ENCODE measurements around the gene TMPRSS13.

Gene TMPRSS13

GRCh38 chr11:117972629-117973502, 43.7 kb upstream of the TMPRSS13 start:
- in situ Hi-C loops (cut with HindIII; ENCODE audit: low sequenced_read_pairs), result loop anchor here (5.0 kb wide), 1 partner anchor 49 kb away; no protein-coding TSS in a partner anchor
- no peak for TF ChIP-seq CTCF (IDR thresholded peaks at IDR 0.05; ENCODE audit: low read depth, low read length, missing control alignments)
- no peak overlapping the region for H3K4me3 ChIP-seq (ENCODE audit: low read depth, low read length)
- DNase-seq (ENCODE audit: low read depth), result no peak

GRCh38 chr11:117972044-117972443, 42.8 kb upstream of the TMPRSS13 start:
- TF ChIP-seq CTCF (IDR thresholded peaks at IDR 0.05; ENCODE audit: low read depth, low read length, missing control alignments), result no peak
- DNase-seq (ENCODE audit: low read depth), result no peak
- in situ Hi-C loops (cut with HindIII; ENCODE audit: low sequenced_read_pairs), result loop anchor here (5.0 kb wide), 1 partner anchor 50 kb away; no protein-coding TSS in a partner anchor
- no peak overlapping the region for H3K4me3 ChIP-seq (ENCODE audit: low read depth, low read length)

GRCh38 chr11:117970400-117971024, 41.3 kb upstream of the TMPRSS13 start:
- H3K4me3 ChIP-seq (ENCODE audit: low read depth, low read length), result no peak overlapping the region
- no peak for TF ChIP-seq CTCF (IDR thresholded peaks at IDR 0.05; ENCODE audit: low read depth, low read length, missing control alignments)
- no peak for DNase-seq (ENCODE audit: low read depth)
- in situ Hi-C loops (cut with HindIII; ENCODE audit: low sequenced_read_pairs), result loop anchor here (5.0 kb wide), 1 partner anchor 52 kb away; no protein-coding TSS in a partner anchor

- no peak for TF ChIP-seq CTCF (IDR thresholded peaks at IDR 0.05; ENCODE audit: low read depth, low read length, missing control alignments)
- in situ Hi-C loops (cut with HindIII; ENCODE audit: low sequenced_read_pairs), result no loop called here
- no peak overlapping the region for H3K4me3 ChIP-seq (ENCODE audit: low read depth, low read length)
- DNase-seq (ENCODE audit: low read depth), result no peak
These were observed 40.2 kb upstream of the TMPRSS13 start for GRCh38 chr11:117969160-117969991.

- no peak for TF ChIP-seq CTCF (IDR thresholded peaks at IDR 0.05; ENCODE audit: low read depth, low read length, missing control alignments)
- no peak overlapping the region for H3K4me3 ChIP-seq (ENCODE audit: low read depth, low read length)
- DNase-seq (ENCODE audit: low read depth), result no peak
- in situ Hi-C loops (cut with HindIII; ENCODE audit: low sequenced_read_pairs), result no loop called here
These were observed 37.7 kb upstream of the TMPRSS13 start for GRCh38 chr11:117966908-117967307.

- in situ Hi-C loops (cut with HindIII; ENCODE audit: low sequenced_read_pairs), result no loop called here
- H3K4me3 ChIP-seq (ENCODE audit: low read depth, low read length), result no peak overlapping the region
- no peak for DNase-seq (ENCODE audit: low read depth)
- no peak for TF ChIP-seq CTCF (IDR thresholded peaks at IDR 0.05; ENCODE audit: low read depth, low read length, missing control alignments)
These were observed 33.6 kb upstream of the TMPRSS13 start for GRCh38 chr11:117962826-117963225.
